ENCODE data around the gene SLX4IP.
"Not testable (repeated sequence)": the region's sequence is repeated elsewhere in the genome, so short reads cannot be mapped to it uniquely, and the experiment has no call there.

SLX4IP gene

GRCh38 chr20:10611357-10611756 lies 176.3 kb downstream of the SLX4IP start:
- no peak for DNase-seq

GRCh38 chr20:10613426-10613825 lies 178.3 kb downstream of the SLX4IP start:
- DNase-seq: not testable (repeated sequence)

GRCh38 chr20:10613911-10614310 lies 178.8 kb downstream of the SLX4IP start:
- no peak for DNase-seq

- no peak for DNase-seq
Measured at GRCh38 chr20:10616212-10616611, 181.1 kb downstream of the SLX4IP start.

GRCh38 chr20:10617549-10618133 lies 182.5 kb downstream of the SLX4IP start:
- DNase-seq: not testable (repeated sequence)

- DNase-seq: no peak
Measured at GRCh38 chr20:10618611-10619245, 183.6 kb downstream of the SLX4IP start.

GRCh38 chr20:10619427-10619826 lies 184.3 kb downstream of the SLX4IP start:
- DNase-seq: no peak

GRCh38 chr20:10621149-10621548 lies 186.0 kb downstream of the SLX4IP start:
- DNase-seq: no peak

- no peak for DNase-seq
Measured at GRCh38 chr20:10622657-10623418, 187.7 kb downstream of the SLX4IP start.

GRCh38 chr20:10625641-10626040 lies 190.5 kb downstream of the SLX4IP start:
- no peak for DNase-seq

GRCh38 chr20:10626896-10627295 lies 191.8 kb downstream of the SLX4IP start:
- DNase-seq: no peak

- no peak for DNase-seq
Measured at GRCh38 chr20:10629946-10630650, 195.0 kb downstream of the SLX4IP start.

- DNase-seq: no peak
Measured at GRCh38 chr20:10631126-10631525, 196.0 kb downstream of the SLX4IP start.

- DNase-seq: no peak
Measured at GRCh38 chr20:10632721-10633509, 197.8 kb downstream of the SLX4IP start.

GRCh38 chr20:10633718-10634117 lies 198.6 kb downstream of the SLX4IP start:
- no peak for DNase-seq

- DNase-seq: no peak
Measured at GRCh38 chr20:10634211-10634610, 199.1 kb downstream of the SLX4IP start.

- no peak for DNase-seq
Measured at GRCh38 chr20:10634683-10635411, 199.7 kb downstream of the SLX4IP start.

- no peak for DNase-seq
Measured at GRCh38 chr20:10635476-10636208, 200.5 kb downstream of the SLX4IP start.

GRCh38 chr20:10636326-10636818 lies 201.3 kb downstream of the SLX4IP start:
- no peak for DNase-seq

GRCh38 chr20:10637031-10637559 lies 202.0 kb downstream of the SLX4IP start:
- DNase-seq: no peak

- DNase-seq: no peak
Measured at GRCh38 chr20:10637563-10637962, 202.5 kb downstream of the SLX4IP start.
